Uterus (tissue), 2 donors: ENCODE measurements around the gene UNC79.

Experiments used
- CTCF ChIP-seq, 4 experiments: fragments of 200-600 bp in 2 of 4; fragments of 450-650 bp in 2 of 4; sonication (generic) in 2 of 4; IDR thresholded peaks; one replicate each; pipeline ENCODE4 v1.5.1; 2016 to 2019; ENCODE audit warnings: antibody characterized with exemption in 4 of 4, mild to moderate bottlenecking in 2 of 4, moderate library complexity in 1 of 4
- POLR2A ChIP-seq, 2 donors: fragments of 450-650 bp; IDR thresholded peaks; one replicate each; pipeline ENCODE4 v1.6.1; 2016; ENCODE audit warnings: antibody characterized with exemption in 2 of 2, mild to moderate bottlenecking in 1 of 2, moderate library complexity in 1 of 2

DNA sequence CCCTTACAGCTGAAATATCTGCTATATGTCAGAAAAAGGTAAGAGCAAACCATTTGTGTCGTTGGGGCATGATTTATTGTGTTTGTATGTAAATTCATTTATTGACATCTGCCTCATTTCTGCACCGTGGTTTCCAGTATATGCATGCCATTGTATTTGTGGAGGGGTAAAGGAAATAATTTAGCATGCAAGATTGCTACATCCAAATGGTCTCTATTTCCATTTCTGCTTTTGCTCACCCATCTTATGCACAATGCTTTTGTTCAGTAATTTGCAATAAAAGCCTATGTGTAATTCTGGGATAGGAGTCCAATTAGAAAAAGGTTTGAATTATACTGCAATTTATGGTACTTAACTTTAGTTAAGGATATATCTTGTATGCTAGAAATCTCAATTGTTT is 101.8 kb downstream of the UNC79 start:
- no peak for TF ChIP-seq CTCF (IDR thresholded peaks at IDR 0.05)
- no peak for TF ChIP-seq POLR2A (IDR thresholded peaks at IDR 0.05)
